WERI-Rb-1 (cell line): ENCODE measurements around the gene NFIX.

ENCODE experiments used
- DNase-seq: peaks from one replicate; pipeline ENCODE4 v3.0.0-alpha.2; 2020
- H3K27ac ChIP-seq: fragments of 250-450 bp; sonication (Bioruptor Pico); 2 replicates; pipeline ENCODE4 v1.5.1; 2020; ENCODE audit warnings: mild to moderate bottlenecking, moderate library complexity
- H3K27me3 ChIP-seq: fragments of 250-450 bp; sonication (Bioruptor Pico); 2 replicates; pipeline ENCODE4 v1.5.1; 2021; ENCODE audit warnings: mild to moderate bottlenecking, low read depth, moderate library complexity; ENCODE audit not compliant: insufficient read depth, severe bottlenecking
- H3K36me3 ChIP-seq: fragments of 250-450 bp; sonication (Bioruptor Pico); 2 replicates; pipeline ENCODE4 v1.5.1; 2020; ENCODE audit warnings: mild to moderate bottlenecking, moderate library complexity
- H3K4me3 ChIP-seq: 2 replicates; pipeline ENCODE4 v1.5.1; 2011; ENCODE audit warnings: low read depth, mild to moderate bottlenecking, control low read depth, low read length
- H3K9me3 ChIP-seq: fragments of 250-450 bp; sonication (Bioruptor Pico); 2 replicates; pipeline ENCODE4 v1.5.1; 2021; ENCODE audit warnings: mild to moderate bottlenecking, moderate library complexity; ENCODE audit not compliant: severe bottlenecking
- CTCF ChIP-seq: IDR thresholded peaks from 2 replicates; pipeline ENCODE4 v1.5.1; 2011; ENCODE audit warnings: low read depth, mild to moderate bottlenecking, control low read depth, inconsistent platforms, low read length

The NFIX gene

DNA sequence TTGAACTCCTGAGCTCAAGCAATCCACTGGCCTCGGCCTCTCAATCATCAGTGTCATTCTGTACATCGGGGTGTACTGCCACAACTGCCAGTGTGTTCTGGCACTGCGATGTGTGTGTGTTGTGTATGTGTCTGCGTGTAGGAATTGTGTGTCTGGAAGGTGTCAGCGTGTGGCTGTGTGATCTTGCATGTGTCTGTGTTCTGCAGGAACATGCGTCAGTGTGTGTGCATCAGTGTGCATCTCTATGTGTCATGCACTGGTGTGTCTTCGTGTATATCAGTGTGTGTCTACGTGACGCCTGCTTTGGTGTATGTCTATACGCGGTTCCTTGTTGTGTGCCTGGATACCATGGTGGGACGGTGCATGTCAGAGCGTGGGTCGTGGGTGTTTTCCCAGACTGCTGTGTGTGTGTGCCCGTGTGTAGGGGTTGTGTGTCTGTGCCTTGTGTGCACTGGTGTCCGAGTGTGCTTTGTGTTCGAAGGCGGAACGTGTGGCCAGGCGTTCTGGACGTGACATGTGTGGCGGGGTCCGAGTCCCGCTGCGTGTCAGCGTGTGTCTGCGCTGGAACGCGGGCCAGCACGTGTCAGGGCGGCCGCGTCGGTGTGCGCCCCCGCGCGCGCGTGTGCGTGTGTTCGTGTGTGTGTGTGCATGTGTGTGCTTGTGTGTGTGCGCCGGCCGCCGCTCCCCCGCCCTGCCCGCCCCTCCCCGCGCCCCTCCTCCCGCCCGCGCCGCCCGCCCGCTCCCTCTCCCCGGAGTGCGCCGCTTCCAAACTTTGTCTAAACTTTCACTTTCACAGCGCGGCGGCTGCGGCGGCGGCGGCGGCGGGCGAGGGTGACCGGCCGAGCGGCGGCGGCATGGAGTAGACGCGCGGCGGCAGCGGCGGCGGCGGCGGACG lies at the start of gene NFIX:
Gene NFIX (plus strand): TSS at position 775 of the 895 bp plus-strand sequence. CDS start 363 bp downstream, outside the sequence.
- Histone ChIP-seq H3K9me3 (no peaks in the 10 kb centered on the region), H3K36me3 (no peaks in the 10 kb centered on the region), H3K4me3 (peak within 1 kb of the TSS; percentile 20), H3K27me3 (peaks cover 3% of the 10 kb centered on the region), H3K27ac (no peak within 1 kb of the TSS)
- TF ChIP-seq CTCF = no peak
- DNase-seq = peak; percentile 30

GRCh38 chr19:12945479-12946091 lies 49.7 kb upstream of the NFIX start, which contains the start of gene RAD23A:
RAD23A (plus strand) TSS chr19:12945862; CDS start chr19:12945949, 87 bp downstream.
- TF ChIP-seq CTCF = no peak
- H3K27ac ChIP-seq = peak within 1 kb of the TSS; percentile 96
- no peaks in the 10 kb centered on the region for H3K27me3 ChIP-seq
- peaks cover 92% of the 10 kb centered on the region for H3K36me3 ChIP-seq
- DNase-seq = peak; percentile 97
- H3K9me3 ChIP-seq = no peaks in the 10 kb centered on the region
- peak within 1 kb of the TSS; percentile 97 for H3K4me3 ChIP-seq

DNA sequence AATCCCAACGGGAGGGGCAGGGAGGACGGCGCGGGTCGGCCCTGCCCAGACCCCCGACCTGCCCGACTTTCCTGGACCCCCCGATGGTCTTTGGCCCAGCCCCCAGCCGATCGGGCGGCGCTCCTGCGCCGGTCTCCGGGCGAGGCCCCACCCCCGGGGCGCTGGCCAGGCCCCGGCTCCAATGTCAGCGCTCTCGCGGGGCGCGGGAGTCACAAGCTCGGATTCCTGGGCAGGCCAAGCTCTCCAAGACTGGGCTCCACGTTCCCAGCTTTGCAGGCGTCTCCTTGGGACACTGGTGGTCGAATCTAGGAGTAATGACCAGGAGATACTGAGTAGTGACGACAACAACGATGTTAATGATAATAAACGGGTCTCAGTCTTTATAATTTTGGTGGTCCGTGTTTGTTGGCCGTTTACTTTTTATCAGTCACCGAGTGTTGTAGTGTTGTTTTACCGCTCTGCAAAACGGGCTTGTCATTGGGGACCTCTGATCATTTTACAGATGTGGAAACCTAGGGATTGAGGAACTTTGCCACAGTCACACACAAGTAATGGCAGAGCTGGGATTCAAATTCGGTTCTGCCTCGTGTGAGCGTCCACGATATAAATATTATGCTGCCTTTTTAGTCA lies 49.1 kb upstream of the NFIX start:
- no peak for TF ChIP-seq CTCF
- DNase-seq = peak; percentile 54
- Histone ChIP-seq H3K36me3 (peaks cover 92% of the 10 kb centered on the region), H3K27me3 (no peaks in the 10 kb centered on the region), H3K4me3 (peak overlapping the region; percentile 97), H3K9me3 (no peaks in the 10 kb centered on the region), H3K27ac (peak overlapping the region; percentile 96)

DNA sequence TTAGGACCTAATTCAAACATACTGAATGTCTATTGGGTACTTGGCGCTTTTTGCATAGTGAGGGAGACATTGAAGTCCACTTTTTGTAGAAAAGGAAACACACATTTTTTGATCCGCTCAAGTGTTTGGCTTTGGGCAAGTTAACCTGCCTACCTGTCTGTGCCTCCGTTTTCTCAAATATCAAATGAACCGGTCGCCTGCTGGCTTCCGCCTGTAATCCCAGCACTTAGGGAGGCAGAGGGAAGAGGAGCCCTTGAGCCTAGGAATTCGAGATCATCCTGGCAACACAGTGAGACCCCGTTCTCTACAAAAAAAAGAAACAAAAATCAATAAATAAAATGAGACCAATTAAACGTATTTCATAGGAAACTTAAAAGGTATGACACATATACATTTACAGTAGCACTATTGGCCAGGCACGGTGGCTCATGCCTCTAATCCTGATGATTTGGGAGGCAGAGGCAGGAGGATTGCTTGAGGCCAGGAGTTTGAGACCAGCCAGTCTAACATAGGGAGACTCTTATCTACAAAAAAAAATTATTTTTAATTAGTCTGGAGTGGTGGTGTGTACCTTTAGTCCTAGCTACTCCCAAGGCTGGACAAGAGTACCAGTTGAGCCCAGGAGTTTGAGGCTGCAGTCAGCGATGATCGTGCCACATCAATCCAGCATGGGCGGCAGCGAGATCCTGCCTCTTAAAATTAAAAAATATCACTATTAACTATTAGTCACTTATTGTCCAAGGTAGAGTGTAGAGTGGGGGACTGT lies 48.4 kb upstream of the NFIX start:
- Histone ChIP-seq H3K36me3 (peaks cover 92% of the 10 kb centered on the region), H3K9me3 (no peaks in the 10 kb centered on the region), H3K27me3 (no peaks in the 10 kb centered on the region), H3K27ac (peak overlapping the region; percentile 96), H3K4me3 (peak overlapping the region; percentile 97)
- no peak for DNase-seq
- TF ChIP-seq CTCF = no peak
